ENCODE data around the gene CECR2.

- TF ChIP-seq EZH2 (IDR thresholded peaks at IDR 0.05): no peak
- no peak for TF ChIP-seq POLR2AphosphoS5 (IDR thresholded peaks at IDR 0.05; ENCODE audit: borderline replicate concordance, low read depth, low read length)
Measured at GRCh38 chr22:17563936-17564391, 194.7 kb downstream of the CECR2 start.

Measured in SK-N-MC (cell line).